Measurements from ENCODE around the gene OXNAD1.

Gene OXNAD1, protein sequence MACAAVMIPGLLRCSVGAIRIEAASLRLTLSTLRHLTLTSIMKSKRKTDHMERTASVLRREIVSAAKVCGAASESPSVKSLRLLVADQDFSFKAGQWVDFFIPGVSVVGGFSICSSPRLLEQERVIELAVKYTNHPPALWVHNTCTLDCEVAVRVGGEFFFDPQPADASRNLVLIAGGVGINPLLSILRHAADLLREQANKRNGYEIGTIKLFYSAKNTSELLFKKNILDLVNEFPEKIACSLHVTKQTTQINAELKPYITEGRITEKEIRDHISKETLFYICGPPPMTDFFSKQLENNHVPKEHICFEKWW

DNA sequence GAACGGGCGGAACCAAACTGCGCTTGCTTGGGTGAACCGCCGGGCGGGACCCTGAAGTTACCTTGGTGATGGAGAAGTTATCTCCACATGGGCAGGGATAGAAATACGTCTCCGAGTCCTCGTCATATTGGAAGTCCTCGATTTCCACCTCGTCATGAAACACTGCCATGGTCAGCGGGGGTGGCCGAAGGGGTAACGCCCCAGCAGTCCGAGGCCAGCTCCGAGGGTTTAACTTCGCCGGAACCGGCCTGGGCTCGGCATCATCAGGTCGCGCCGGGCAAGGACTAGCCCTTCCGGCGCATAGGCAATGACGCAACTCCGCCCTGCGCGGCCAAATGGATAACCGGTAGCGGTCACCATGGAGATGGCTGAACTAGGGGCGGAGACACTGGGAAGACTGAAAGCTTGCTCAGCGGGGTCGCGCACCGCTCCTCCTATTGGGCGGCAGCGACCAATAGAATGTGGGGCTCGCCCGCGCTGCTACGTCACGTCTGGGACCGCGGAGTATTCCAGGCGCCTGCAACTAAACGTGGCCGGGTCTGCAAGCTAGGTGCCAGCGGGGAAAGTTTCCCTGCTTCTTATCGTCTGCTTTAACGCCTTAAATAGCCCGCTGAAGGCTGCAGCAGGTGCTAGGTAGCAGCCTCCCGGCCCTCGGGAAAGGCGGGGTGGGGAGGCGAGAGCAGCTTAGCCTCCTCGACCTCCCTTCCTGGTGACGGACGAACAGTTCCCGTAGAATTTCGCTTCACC lies at the start of gene OXNAD1, which contains the start of gene DPH3:
Gene OXNAD1, plus strand, starts transcription at position 505 of the 747 bp plus-strand sequence. CDS start 5,741 bp downstream, outside the sequence.
Gene DPH3, minus strand, starts transcription at position 236 of the 747 bp plus-strand sequence. Its CDS starts 67 bp downstream, at position 169.
- peak; percentile 90 for DNase-seq

DNA sequence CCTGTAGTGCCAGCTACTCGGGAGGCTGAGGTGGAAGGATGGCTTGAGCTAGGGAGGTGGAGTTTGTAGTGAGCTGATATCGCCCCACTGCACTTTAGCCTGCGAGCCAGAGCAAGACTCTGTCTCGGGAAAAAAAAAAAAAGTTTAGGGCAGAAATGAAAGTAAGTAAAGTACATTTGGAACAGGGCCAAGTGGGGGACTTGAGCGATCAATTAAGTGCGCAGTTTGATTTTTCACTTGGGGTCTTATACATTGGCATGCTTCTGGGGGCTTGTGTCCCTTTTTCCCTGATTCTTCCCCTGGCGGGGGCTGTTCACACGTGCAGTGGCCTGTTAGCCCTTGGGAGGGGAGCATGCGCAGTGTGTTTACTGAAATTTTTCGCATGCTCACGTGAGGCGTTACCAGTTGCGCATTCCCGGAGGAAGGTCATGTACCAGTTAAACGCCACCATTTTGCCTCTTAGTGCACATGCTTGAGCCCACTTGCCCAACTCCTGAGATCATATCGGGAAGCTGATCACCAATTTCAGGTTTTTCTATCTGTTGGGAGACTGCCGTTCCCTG lies 48.6 kb upstream of the OXNAD1 start:
- DNase-seq = no peak

DNA sequence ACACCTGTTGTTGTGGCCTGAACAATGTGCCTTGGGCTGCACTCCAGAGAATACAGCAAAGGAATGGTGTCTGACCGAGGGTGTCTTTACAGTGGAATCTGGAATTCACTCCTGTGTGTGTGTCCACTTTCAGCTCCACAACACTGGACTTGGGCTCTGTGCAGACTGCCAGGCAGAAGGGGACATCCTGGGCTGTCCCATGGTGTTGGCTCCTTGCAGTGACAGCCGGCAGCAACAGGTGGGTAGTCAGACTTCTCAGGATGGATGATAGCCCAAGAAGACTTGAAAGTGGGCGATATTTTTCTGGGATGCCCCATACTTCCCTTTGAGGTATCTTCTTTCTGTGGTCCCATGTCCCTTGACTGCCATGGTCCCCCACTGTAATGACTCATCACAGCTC lies 45.2 kb upstream of the OXNAD1 start:
- DNase-seq = no peak

DNA sequence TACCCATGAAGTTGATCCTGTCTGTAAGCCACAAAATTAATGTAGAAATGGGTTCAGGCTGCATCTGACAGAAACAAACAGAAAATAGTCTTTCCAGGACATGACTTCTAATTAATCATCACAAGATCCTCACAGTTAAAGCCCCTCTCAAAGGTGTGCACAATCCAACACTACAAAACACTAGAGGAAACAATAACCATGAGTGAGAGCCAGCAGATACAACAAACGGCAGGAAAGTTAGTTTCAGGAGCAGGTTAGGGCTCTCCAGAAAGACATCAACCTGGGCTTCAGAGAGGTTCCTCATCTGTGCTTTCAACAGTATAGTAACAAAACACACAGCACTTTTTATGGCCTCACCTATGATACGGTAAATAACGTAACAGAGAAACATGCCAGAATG lies 43.0 kb upstream of the OXNAD1 start:
- DNase-seq = no peak

DNA sequence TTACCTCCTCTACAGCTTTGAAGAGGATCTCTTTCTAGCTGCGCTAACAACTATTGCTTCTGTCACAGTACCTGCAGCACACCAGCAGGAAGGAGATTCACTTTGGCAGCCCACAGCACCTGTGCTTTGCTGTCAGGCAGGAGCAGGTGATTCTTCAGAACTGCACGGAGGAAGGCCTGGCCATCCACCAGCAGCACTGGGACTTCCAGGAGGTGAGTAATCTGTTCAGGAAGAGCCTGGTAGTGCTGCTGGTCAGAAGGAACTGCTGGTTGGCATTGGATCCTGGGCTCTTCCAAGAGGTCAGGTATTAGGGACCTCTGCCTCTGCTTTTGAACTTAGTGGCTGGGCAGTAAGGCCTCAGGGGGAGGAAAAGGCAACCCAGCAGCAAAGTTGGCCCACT lies 42.5 kb upstream of the OXNAD1 start:
- DNase-seq = no peak

DNA sequence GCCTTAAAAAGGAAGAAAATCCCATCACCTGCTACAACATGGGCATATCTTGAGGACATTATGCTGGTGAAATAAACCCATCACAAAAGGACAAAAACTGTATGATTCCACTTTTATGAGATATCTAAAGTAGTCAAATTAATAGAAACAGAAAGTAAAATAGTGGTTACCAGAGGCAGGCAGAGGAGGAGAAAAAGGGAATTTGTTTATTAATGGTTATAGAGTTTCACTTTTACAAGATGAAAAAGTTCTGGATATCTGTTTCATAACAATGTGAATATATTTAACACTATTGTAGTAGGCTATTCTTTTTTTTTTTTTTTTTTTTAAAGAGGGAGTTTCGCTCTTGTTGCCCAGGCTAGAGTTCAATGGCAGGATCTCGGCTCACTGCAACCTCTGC lies 40.7 kb upstream of the OXNAD1 start:
- no peak for DNase-seq

DNA sequence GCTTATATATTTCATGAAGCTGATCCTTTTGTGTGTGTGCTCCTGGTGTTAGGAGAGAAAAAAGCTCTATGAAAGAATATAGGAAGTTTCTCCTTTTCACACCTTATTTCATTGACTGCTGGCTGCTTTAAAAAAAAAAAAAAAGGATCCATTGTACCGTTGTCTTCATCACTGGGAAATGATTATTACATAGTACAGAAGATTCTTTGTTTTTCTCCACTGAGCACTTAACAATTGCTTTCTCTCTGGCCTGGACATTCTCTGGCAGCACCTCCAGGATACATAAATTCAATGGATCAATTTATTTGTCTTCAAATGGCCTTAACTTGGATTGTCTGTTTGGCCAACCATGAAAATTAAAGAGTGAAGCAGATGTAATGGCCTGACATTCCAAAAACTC lies 37.4 kb upstream of the OXNAD1 start:
- DNase-seq = no peak

DNA sequence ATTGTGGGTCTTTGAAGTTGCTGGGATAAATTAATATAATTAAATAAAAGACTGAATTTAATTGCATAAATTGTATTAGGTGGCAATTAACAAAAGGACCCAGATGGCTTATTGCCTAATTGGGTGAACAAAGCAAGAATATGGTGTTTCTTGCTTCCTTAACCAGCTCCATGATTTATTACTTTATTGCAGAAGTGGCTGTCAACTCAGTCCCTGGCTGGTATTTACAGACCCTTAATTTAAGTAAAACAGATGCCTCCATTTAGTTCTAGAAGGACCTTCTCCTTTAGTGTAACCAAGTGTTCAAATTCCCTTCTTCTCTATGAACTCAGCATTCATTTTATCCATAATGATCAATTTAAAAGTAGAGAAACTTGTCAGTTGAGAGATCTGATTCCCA lies 35.3 kb upstream of the OXNAD1 start:
- DNase-seq = no peak

DNA sequence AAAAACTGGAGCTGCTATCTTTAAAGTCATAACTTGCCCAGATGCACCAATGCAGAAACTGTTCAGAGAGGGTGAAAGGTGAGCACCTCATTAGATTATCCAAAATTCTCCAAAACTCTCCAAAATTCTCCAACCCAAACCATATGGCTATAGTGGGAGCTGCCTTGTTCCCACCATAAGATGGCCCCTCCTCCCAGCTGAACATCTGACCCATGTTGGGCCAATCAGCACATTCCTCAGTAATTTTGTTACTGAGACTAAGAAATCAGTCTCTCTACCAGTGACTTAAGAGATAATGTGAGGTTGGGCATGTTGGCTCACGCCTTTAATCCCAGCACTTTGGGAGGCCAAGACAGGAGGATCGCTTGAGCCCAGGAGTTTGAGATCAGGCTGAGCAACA lies 33.0 kb upstream of the OXNAD1 start:
- no peak for DNase-seq

DNA sequence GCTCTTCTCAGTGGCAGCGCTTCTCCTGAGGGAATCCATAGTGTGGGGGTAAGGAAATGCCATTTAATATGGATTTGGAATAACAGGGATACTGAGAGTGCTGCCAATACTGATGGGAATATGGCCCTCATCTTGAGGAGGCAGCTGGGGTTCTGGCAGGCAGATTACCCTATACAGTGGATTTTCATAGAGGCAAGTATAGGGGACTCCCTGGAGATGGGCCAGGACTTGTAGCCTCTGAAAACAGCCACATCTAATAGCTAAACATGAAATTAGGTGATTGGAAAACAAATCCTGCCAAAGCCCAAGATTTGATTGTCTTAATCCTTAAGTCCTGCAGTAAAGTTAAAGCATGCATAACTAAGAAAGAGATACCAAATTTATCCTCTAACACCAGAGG lies 31.2 kb upstream of the OXNAD1 start:
- DNase-seq = no peak

DNA sequence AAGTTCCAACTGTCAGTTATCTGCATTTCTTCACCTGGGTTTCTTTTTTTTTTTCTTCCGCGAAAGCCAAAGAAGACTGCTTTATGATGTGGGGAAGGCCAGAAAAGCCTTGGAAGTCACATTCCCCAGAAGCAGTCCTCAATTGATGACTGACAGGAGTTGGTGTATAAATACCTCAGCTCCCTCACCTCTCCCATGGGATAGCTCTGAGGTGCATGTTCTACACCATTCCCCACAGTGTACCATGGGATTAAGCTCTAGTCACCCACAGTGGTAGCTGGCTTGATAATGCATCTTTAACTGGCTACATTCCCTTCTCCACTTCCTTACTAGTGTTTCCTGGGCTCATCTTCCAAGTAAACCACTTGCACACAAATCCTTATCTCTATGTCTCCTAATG lies 30.7 kb upstream of the OXNAD1 start:
- no peak for DNase-seq

DNA sequence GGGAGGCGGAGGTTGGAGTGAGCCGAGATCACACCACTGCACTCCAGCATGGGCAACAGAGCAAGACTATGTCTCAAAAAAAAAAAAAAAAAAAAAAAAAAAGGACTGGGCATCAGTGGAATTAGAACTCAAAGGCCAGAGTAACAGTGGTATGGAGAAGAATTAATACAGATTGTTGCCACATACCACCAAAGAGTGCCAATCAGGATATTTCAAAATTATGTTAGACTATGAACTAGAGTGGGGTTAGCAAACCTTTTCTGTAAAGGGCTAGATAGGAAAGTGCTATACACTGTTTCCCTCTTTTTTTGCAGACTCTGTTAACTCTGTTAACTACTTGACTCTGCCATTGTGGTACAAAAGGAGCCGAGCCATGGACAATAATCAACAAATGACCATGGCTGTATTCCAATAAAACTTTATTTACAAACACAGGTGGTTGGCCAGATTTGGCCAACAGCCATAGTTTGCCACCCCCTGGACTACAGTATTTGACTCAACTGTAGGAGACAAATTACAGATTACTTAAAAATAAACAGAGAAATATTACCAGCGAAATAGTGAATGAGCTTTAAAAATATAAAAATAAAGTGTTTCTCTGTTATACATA lies 28.9 kb upstream of the OXNAD1 start:
- DNase-seq = no peak

DNA sequence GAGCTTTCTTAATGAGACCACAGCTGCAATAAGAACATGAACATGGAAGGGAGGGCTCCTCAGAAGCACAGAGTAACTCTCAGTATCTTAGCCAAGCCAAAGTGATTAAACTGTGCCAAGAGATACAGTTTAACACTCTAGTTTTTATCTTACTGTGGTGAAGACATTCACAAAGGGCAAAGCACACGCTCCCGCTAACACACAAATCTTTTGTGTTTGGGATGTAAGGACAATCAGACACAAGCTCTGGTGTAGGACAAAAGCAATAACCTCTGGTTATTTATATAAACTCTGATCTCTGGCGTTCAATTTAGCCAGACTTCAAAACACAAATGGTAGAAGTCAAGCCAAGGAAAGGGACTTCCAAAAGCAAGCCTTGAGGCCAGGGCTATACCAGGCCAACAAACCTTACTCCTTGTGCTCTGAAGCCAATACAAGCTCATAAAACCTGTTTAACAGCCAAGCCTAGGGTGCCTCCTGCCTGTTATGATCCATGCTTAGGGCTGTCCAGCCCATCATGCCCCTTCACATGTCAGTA lies 28.1 kb upstream of the OXNAD1 start:
- no peak for DNase-seq

DNA sequence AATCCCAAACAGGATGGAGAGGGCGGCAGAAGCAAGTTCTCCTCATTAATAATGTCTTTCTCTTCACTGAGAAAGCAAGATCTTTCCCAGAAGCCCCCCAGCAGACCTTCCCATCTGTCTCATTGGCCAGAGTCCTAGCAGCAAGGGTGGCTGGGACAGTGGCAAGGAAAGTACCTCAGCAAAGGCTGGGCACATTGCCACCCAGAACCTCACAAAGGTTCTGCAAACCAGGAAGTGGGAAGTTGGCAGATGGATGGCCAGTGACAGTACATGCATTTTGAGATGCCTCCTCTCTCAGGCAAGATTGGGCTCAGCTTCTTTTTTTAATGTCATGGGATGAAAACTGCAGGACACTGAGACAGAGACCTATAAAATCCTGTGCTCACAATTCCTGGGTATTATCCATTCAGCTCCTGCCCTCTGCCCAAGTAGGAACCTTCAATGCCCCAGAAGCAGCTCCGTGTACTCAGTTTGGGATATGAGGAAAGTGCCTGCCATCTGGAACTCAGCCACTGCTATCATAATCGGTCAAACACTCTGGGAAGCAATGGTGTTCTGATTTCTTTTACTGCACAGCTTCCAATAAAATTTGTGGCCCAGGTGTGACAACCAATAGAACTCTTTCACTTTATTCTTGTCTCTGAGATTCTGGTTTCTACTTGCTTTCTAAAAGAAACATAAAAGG lies 25.8 kb upstream of the OXNAD1 start:
- no peak for DNase-seq

DNA sequence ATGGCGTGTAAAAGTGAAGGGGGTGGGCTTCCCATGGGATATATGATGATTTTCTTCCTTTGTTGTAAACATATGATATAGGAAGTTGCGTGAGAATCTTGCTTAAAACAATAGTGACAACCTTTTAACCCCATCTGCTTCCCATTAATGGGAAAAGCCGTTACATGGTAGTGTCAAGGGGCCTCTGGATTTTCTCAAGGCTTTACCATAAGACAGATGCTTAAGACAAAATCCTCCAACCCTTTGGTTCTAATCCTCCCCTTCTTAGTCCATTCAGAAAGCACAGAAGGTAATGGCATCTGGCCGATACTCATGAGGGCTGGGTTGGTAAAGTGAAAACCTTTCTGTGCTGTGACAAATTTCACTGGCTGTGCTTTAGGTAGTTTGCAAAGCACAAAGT lies 25.2 kb upstream of the OXNAD1 start:
- DNase-seq = no peak

DNA sequence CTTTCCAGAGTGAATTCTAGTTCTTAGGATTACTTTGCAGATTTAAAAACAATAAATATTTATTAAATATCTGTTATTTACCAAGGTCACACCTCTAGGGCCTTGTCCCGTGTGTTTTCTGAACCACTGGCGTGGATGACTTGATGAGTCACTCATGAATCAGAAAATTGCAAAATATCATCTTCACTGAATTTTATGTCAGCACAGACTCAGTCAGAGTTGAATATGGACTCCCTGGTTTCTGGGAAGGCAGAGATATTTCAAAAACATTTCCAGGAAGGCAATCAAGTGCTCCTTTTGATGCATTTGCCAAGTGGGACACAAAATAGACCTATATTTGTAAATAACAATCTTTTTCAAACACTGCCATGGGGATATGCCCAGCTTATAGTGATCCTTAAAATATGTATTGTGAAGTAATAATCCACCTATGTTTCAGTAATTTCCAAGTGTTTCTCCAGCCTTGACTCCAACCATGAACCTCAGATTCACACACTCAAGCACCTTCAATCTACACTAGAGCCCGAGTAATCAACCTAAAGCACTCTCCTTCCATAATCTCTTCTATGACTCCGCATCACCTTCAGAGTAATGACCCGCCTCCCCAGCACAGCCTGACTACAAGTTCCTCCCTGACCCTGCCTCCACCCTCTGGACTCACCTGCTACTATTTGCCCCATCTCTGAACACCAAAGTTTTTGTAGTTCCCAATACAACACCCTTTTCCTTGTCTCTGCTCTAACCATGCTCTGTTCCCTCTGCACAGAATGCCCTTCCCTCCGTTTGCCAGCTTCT lies 24.6 kb upstream of the OXNAD1 start:
- DNase-seq = no peak

DNA sequence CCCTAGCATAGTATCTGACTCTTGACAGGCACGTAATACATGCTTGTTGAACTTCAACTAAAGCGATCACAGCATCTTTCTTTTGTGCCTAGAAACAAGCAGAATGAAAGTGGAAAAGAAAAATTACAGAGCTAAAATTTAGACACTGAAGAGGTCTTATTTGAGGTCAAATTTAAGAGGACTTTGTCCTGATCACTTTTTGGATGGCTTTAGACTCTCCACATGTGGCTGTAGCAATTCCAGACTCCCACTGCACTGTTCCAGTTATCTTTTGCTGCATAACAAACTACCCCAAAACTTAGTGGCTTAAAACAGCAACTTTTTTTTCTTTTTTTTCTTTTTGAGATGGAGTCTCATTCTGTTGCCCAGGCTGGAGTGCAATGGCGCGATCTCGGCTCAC lies 23.8 kb upstream of the OXNAD1 start:
- DNase-seq = no peak

DNA sequence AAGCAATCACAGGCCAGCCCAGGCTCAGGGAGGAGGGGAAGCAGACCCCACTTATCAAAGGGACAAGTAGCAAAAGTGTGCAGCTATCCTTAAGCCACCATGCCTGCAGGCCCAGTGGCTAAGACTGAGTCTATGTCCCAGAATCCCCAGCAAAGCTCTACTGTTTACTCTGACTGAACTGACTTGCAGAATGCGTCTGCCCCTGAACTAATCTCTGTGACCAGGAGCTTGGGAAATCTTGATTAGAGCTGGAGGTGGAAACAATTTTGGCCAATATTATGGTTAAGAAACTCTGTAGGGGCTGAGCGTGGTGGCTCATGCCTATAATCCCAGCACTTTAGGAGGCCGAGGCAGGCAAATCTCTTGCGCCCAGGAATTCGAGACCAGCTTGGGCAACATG lies 22.8 kb upstream of the OXNAD1 start:
- DNase-seq = no peak

DNA sequence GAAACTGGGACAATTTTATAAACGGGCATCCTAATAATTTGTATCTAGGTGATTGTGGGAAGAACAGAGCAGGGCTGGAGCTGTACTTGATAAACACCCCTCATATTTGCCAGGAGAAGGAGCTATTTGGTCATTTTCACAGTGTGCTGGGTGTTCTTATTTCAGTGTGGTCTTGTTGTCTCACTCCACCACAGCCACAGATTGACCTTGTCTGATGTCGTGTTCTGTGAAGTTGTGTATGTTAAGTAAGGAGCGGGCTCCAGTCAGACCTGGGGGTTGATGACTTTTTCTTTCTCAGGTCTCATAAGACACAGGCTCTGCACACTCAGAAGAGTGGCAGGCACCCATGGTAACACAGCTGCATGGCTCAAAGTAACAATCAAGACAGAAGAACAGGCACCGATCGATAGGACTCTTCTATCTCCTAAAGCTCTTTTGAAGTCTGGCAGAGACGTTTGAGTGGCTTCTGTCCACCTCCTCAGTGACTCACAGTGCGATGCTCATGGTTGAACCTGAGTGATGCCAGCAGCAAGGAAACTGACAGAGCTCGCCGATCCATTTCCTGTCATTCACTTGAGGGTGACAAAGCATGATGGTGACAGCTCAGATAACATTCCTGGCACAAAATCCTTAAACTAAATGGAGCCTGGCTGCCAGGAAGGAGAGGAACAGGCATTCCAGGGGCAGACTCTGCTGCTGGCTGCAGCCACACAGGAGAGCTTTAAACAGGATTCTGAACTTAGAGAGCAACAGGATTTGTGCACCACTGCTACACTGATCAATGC lies 21.1 kb upstream of the OXNAD1 start:
- no peak for DNase-seq

DNA sequence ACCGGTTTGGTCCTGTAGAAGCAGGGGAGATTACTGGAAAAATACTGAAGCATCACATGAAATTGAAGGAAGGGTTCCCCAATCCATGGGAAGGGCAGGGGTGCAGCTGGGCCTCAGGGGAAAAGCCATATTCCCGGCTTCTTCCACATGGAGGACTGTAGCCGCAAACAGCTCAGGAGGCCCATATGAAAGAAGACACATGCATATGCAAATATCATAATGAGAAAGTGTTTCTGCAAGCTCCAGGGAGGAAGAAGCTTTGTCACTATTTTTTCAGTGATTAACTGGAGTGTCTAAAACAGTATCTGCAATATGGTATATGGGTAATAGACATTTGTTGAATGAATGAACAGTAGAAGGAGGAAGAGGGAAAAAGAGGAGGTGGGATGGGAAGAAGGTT lies 19.4 kb upstream of the OXNAD1 start:
- DNase-seq = no peak
